Esophagus squamous epithelium (tissue), 4 donors: ENCODE results near the gene XK.

Experiments
- CTCF ChIP-seq, 6 experiments: fragments of 450-650 bp in 4 of 6; fragments of 200-600 bp in 2 of 6; sonication (generic) in 2 of 6; IDR thresholded peaks; one replicate each; pipeline ENCODE4 v1.5.1; 2016 to 2019; ENCODE audit warnings: antibody characterized with exemption in 6 of 6, mild to moderate bottlenecking in 4 of 6, moderate library complexity in 4 of 6
- POLR2A ChIP-seq, 4 donors: fragments of 450-650 bp; IDR thresholded peaks; one replicate each; pipeline ENCODE4 v1.6.1; 2017; ENCODE audit warnings: antibody characterized with exemption in 4 of 4, mild to moderate bottlenecking in 4 of 4, moderate library complexity in 3 of 4

GRCh38 chrX:37781081-37781480 is 95.5 kb downstream of the XK start:
- TF ChIP-seq CTCF (IDR thresholded peaks at IDR 0.05) (no peak), POLR2A (IDR thresholded peaks at IDR 0.05) (no peak)
